K562 (cell line): ENCODE data around the gene TMIGD1. TPM values are rescaled to one million over a fixed set of nuclear protein-coding genes. Genes with fewer than 3 reads are reported as not detected.

Source experiments
- ATAC-seq: fragments of 200-7000 bp; cut with Tn5 transposase; 3 replicates; pipeline ENCODE4 v1.9.1; 2020; ENCODE audit warnings: moderate library complexity
- BruUV-seq: library from RNA; stranded (reverse); fragments of 400-500 nt; replicated peaks from 2 replicates; lab custom pipeline; 2021; lab: Mats Ljungman, UMichigan
- CTCF ChIA-PET: fragments of 300-600 bp; formaldehyde crosslinking; extraction: SDS; loops from one replicate; lab custom pipeline; 2021; ENCODE audit warnings: low intra/inter-chr PET ratio; lab: Yijun Ruan, JAX
- POLR2A ChIA-PET: fragments of 300-600, 350-650 bp; sonication (Branson Sonifier 250); formaldehyde crosslinking; extraction: SDS; loops from one replicate; lab custom pipeline; 2021; ENCODE audit warnings: antibody characterized with exemption, inconsistent platforms; lab: Yijun Ruan, JAX
- DNase-seq, 4 experiments: peaks; one replicate each; pipeline versions ENCODE4 v3.0.0 to v3.0.0-alpha.2; 2011 to 2018; ENCODE audit warnings: low spot score in 3 of 4, mixed read lengths in 3 of 4; ENCODE audit errors: extremely low read depth in 1 of 4
- FAIRE-seq: peaks from 2 replicates; lab custom pipeline; 2011; peaks lifted over from hg19 to GRCh38; lab: Jason Lieb, UNC
- H2AFZ ChIP-seq: 2 replicates; pipeline ENCODE4 v1.6.0; 2011; ENCODE audit warnings: low read depth, low read length, control low read depth, inconsistent platforms
- H3K27ac ChIP-seq: fragments of 200-600 bp; 3 replicates; pipeline ENCODE4 v1.8.0; 2011; ENCODE audit warnings: low read depth, mild to moderate bottlenecking, control low read depth, inconsistent platforms, low read length, moderate library complexity, mixed read lengths; ENCODE audit errors: extremely low read depth
- H3K27me3 ChIP-seq, 2 experiments: fragments of 300-600 bp in 1 of 2; 2 replicates in 1 of 2; 3 replicates in 1 of 2; pipeline versions ENCODE4 v1.6.0 to v1.8.0; 2011; ENCODE audit warnings: inconsistent platforms in 2 of 2, low read length in 2 of 2, mild to moderate bottlenecking in 1 of 2, mixed read lengths in 1 of 2, moderate library complexity in 1 of 2; ENCODE audit not compliant: control insufficient read depth in 2 of 2, insufficient read depth in 2 of 2
- H3K36me3 ChIP-seq: fragments of 300-600 bp; 3 replicates; pipeline ENCODE4 v1.8.0; 2011; ENCODE audit warnings: mild to moderate bottlenecking, low read length, inconsistent platforms; ENCODE audit not compliant: control insufficient read depth, insufficient read depth
- H3K4me1 ChIP-seq, 2 experiments: fragments of 200-600 bp in 1 of 2; replicated peaks in 1 of 2; 2 replicates in 1 of 2; 3 replicates in 1 of 2; pipeline versions ENCODE4 v1.5.1 to v1.8.0; 2011; ENCODE audit warnings: inconsistent platforms in 2 of 2, low read length in 2 of 2, mild to moderate bottlenecking in 1 of 2, mixed read lengths in 1 of 2, moderate library complexity in 1 of 2; ENCODE audit not compliant: control insufficient read depth in 2 of 2, insufficient read depth in 2 of 2
- H3K4me2 ChIP-seq: 2 replicates; pipeline ENCODE4 v1.6.1; 2011; ENCODE audit warnings: low read length, control low read depth, inconsistent platforms, mixed read lengths; ENCODE audit not compliant: insufficient read depth
- H3K4me3 ChIP-seq: fragments of 200-600 bp; sonication (generic), shearing (Covaris generic); 2 replicates; pipeline ENCODE4 v1.5.1; 2016; ENCODE audit warnings: control low read depth, inconsistent platforms
- H3K79me2 ChIP-seq: fragments of 200-600 bp; 3 replicates; pipeline ENCODE4 v1.8.0; 2011; ENCODE audit warnings: low read length, inconsistent platforms; ENCODE audit not compliant: control insufficient read depth, insufficient read depth
- H3K9ac ChIP-seq, 2 experiments: 2 replicates each; pipeline versions ENCODE4 v1.6.0 to v1.6.1; 2011; ENCODE audit warnings: low read depth in 2 of 2, low read length in 2 of 2, control low read depth in 1 of 2, inconsistent platforms in 1 of 2, mild to moderate bottlenecking in 1 of 2, mixed read lengths in 1 of 2; ENCODE audit not compliant: insufficient read depth in 1 of 2
- H3K9me1 ChIP-seq: one replicate; pipeline ENCODE4 v1.6.0; 2011; ENCODE audit warnings: inconsistent platforms, mild to moderate bottlenecking, low read length, moderate library complexity; ENCODE audit not compliant: control insufficient read depth, insufficient read depth
- H3K9me3 ChIP-seq: replicated peaks from 2 replicates; pipeline ENCODE4 v1.5.1; 2011; ENCODE audit warnings: low read depth, low read length, inconsistent platforms; ENCODE audit not compliant: control insufficient read depth, insufficient read depth
- H4K20me1 ChIP-seq: replicated peaks from 2 replicates; pipeline ENCODE4 v1.6.1; 2011; ENCODE audit warnings: low read length, inconsistent platforms, mixed read lengths; ENCODE audit not compliant: control insufficient read depth, insufficient read depth
- IFI16 ChIP-seq: fragments of 250-450 bp; sonication (Bioruptor Pico); IDR thresholded peaks from 2 replicates; pipeline ENCODE4 v2.1.2; 2022; ENCODE audit warnings: mild to moderate bottlenecking, inconsistent platforms
- MLLT1 ChIP-seq, 2 experiments: fragments of 450-650 bp; IDR thresholded peaks; 2 replicates each; pipeline ENCODE4 v1.6.1; 2016
- RNF2 ChIP-seq: sonication (generic); IDR thresholded peaks from 2 replicates; pipeline ENCODE4 v1.6.1; 2016
- SRSF3 ChIP-seq: fragments of 200-400 bp; formaldehyde crosslinking; IDR thresholded peaks from 2 replicates; pipeline ENCODE4 v1.6.1; 2016; ENCODE audit warnings: mild to moderate bottlenecking, low read length, moderate library complexity; ENCODE audit not compliant: insufficient read depth
- TFAM ChIP-seq: fragments of 250-450 bp; sonication (Bioruptor Pico); conservative IDR thresholded peaks from 2 replicates; pipeline ENCODE4 v1.5.0; 2021; ENCODE audit warnings: mild to moderate bottlenecking, moderate library complexity
- ZNF217 ChIP-seq: sonication (generic); formaldehyde crosslinking; IDR thresholded peaks from 2 replicates; pipeline ENCODE4 v1.8.0; 2022; ENCODE audit warnings: mild to moderate bottlenecking, missing genetic modification reagents
- ZNF24 ChIP-seq: fragments of 450-650 bp; IDR thresholded peaks from 2 replicates; pipeline ENCODE4 v1.6.1; 2016
- ZNF586 ChIP-seq: fragments of 450-650 bp; formaldehyde crosslinking; conservative IDR thresholded peaks from 2 replicates; pipeline ENCODE4 v1.4.0; 2020; ENCODE audit warnings: mild to moderate bottlenecking, moderate library complexity
- in situ Hi-C: fragments of 300-500 bp; cut with MboI; formaldehyde crosslinking; loops from 4 replicates; pipeline ENCODE4 v1.15.0; 2018; ENCODE audit warnings: inconsistent platforms, mixed read lengths
- intact Hi-C: fragments of 100-400 bp; cut with micrococcal nuclease; formaldehyde crosslinking; loops from 2 replicates; pipeline ENCODE4 v1.14.2; 2022
- polyA plus RNA-seq, 8 experiments: library from polyadenylated mRNA; depleted of rRNA in 4 of 8; stranded (reverse) in 5 of 8; unstranded in 3 of 8; fragments of >200 nt; fragmentation: Nextera tagmentation in 2 of 8; fragmentation: Illumina TruSeq in 1 of 8; extraction: Ambion mirVana in 2 of 8; extraction: Trizol in 1 of 8; gene quantifications; 2 replicates each; pipeline versions ENCODE4 v1.2.1 to v1.2.3, GENCODE V29; 2011 to 2014; ENCODE audit warnings: inconsistent platforms in 1 of 8, missing spikeins in 1 of 8
- total RNA-seq, 7 experiments: library from RNA; depleted of rRNA in 6 of 7; stranded (reverse); fragments of >200 nt in 6 of 7; fragmentation: Illumina TruSeq in 2 of 7; extraction: Trizol in 2 of 7; gene quantifications; 2 replicates each; pipeline versions ENCODE4 v1.2.1 to v1.2.3, GENCODE V29; 2011 to 2021; ENCODE audit warnings: low replicate concordance in 1 of 7

TMIGD1 gene
- total and polyA plus RNA-seq, 9 of the 15 experiments (the other 6 are each of a cell fraction or from before 2014, with no cell fraction given): not detected

GRCh38 chr17:30369995-30370394 lies 36.1 kb upstream of the TMIGD1 start:
- Histone ChIP-seq H3K9me1 (no peaks in the 10 kb centered on the region), H3K4me1 (no peaks in the 10 kb centered on the region), H3K4me2 (no peak overlapping the region), H3K4me3 (no peak overlapping the region), H3K79me2 (no peaks in the 10 kb centered on the region), H3K9me3 (no peaks in the 10 kb centered on the region), H4K20me1 (no peaks in the 10 kb centered on the region), H3K9ac (no peak overlapping the region), H3K27ac (no peak overlapping the region), H3K36me3 (no peaks in the 10 kb centered on the region), H3K27me3 (peaks cover 8 to 11% of the 10 kb centered on the region in 2 experiments; a peak in 3 of 5 replicates), H2AFZ (no peak overlapping the region)
- no peak for DNase-seq
- no peak for ATAC-seq
- in situ Hi-C loops (no loop called here), intact Hi-C loops (no loop called here)
- no peak for FAIRE-seq
- no TSS peak for BruUV-seq
- POLR2A ChIA-PET: no interaction called here
- TF ChIP-seq ZNF586 (CRISPR knock-in tag) (no peak), RNF2 (no peak), ZNF24 (no peak), TFAM (no peak), IFI16 (CRISPR knock-in tag) (no peak), MLLT1 (IDR thresholded peaks at IDR 0.05) (no peak), ZNF217 (CRISPR knock-in tag) (no peak), SRSF3 (no peak)
- CTCF ChIA-PET: no interaction called here
